Esophagus squamous epithelium (tissue), 5 donors: Measurements from ENCODE around the gene STN1. TPM values are rescaled to one million over a fixed set of nuclear protein-coding genes. Genes with fewer than 3 reads are reported as not detected.
A peak's percentile ranks its signal among the peaks of the same experiment; 100 is the strongest.

ENCODE experiments used
- DNase-seq: peaks from one replicate; lab custom pipeline; 2025; lab: John Stamatoyannopoulos, UW
- H3K27ac ChIP-seq, 4 donors: fragments of 200-600 bp; sonication (generic); one replicate each; pipeline ENCODE4 v1.5.1; 2016 to 2019; ENCODE audit warnings: mild to moderate bottlenecking in 1 of 4
- H3K27me3 ChIP-seq, 4 donors: fragments of 200-600 bp; sonication (generic); 1 replicate in 3 of 4; 2 replicates in 1 of 4; pipeline versions ENCODE4 v1.5.1 to v1.6.0; 2017 to 2021; ENCODE audit warnings: antibody characterized with exemption in 1 of 4
- H3K36me3 ChIP-seq, 3 donors: fragments of 200-600 bp; sonication (generic); one replicate each; pipeline ENCODE4 v1.5.1; 2016 to 2019
- H3K4me1 ChIP-seq, 3 donors: fragments of 200-600 bp; sonication (generic); one replicate each; pipeline ENCODE4 v1.5.1; 2017 to 2019
- H3K4me3 ChIP-seq, 4 donors: fragments of 200-600 bp; sonication (generic); 1 replicate in 3 of 4; 2 replicates in 1 of 4; pipeline ENCODE4 v1.5.1; 2016 to 2019; ENCODE audit warnings: mild to moderate bottlenecking in 2 of 4, moderate library complexity in 1 of 4
- H3K9me3 ChIP-seq, 3 donors: fragments of 200-600 bp; sonication (generic); one replicate each; pipeline ENCODE4 v1.5.1; 2016 to 2019
- POLR2A ChIP-seq, 4 donors: fragments of 450-650 bp; IDR thresholded peaks; one replicate each; pipeline ENCODE4 v1.6.1; 2017; ENCODE audit warnings: antibody characterized with exemption in 4 of 4, mild to moderate bottlenecking in 4 of 4, moderate library complexity in 3 of 4
- WGBS, 2 donors: methylation state at CpG; one replicate each; pipeline ENCODE4 v1.1.5; 2018; 5-methylcytosine and 5-hydroxymethylcytosine counted together
- intact Hi-C: fragments of 100-400 bp; cut with DNase I; formaldehyde crosslinking; loops from one replicate; pipeline ENCODE4 v1.15.0; 2022
- total RNA-seq, 4 donors: library from RNA; depleted of rRNA; stranded (reverse); fragments of >200 nt; gene quantifications; one replicate each; pipeline ENCODE4 v1.1.0, GENCODE V29; 2016
- TF ChIP-seq, protein P1 (sequence below), 6 experiments: fragments of 450-650 bp in 4 of 6; fragments of 200-600 bp in 2 of 6; sonication (generic) in 2 of 6; IDR thresholded peaks; one replicate each; pipeline ENCODE4 v1.5.1; 2016 to 2019; ENCODE audit warnings: antibody characterized with exemption in 6 of 6, mild to moderate bottlenecking in 4 of 6, moderate library complexity in 4 of 6
- donor health status: DM: yes; HTN: yes; CAD: no.

Gene STN1
- total RNA-seq, 4 donors from 2014 or later, result 20.4 to 52.8 (median 32.5) TPM

- Histone ChIP-seq H3K36me3 (peaks cover 0 to 42% (median 0%) of the 10 kb centered on the region in 3 donors), H3K4me3 (no peak overlapping the region), H3K27me3 (no peaks in the 10 kb centered on the region), H3K9me3 (no peaks in the 10 kb centered on the region), H3K27ac (peak overlapping the region in 2 of 4 donors; percentile 85 to 89), H3K4me1 (peaks cover 10 to 79% (median 40%) of the 10 kb centered on the region in 3 donors)
- DNase-seq, result no peak
- no peak for TF ChIP-seq POLR2A (IDR thresholded peaks at IDR 0.05)
- TF ChIP-seq, protein P1, sequence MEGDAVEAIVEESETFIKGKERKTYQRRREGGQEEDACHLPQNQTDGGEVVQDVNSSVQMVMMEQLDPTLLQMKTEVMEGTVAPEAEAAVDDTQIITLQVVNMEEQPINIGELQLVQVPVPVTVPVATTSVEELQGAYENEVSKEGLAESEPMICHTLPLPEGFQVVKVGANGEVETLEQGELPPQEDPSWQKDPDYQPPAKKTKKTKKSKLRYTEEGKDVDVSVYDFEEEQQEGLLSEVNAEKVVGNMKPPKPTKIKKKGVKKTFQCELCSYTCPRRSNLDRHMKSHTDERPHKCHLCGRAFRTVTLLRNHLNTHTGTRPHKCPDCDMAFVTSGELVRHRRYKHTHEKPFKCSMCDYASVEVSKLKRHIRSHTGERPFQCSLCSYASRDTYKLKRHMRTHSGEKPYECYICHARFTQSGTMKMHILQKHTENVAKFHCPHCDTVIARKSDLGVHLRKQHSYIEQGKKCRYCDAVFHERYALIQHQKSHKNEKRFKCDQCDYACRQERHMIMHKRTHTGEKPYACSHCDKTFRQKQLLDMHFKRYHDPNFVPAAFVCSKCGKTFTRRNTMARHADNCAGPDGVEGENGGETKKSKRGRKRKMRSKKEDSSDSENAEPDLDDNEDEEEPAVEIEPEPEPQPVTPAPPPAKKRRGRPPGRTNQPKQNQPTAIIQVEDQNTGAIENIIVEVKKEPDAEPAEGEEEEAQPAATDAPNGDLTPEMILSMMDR (IDR thresholded peaks at IDR 0.05), result no peak
- intact Hi-C loops, result no loop called here
- WGBS, 2 donors, result 61 to 80% methylated on average over 6 of the region's 6 CpGs
These were observed 43.3 kb downstream of the STN1 start for GRCh38 chr10:103874730-103875129.

DNA sequence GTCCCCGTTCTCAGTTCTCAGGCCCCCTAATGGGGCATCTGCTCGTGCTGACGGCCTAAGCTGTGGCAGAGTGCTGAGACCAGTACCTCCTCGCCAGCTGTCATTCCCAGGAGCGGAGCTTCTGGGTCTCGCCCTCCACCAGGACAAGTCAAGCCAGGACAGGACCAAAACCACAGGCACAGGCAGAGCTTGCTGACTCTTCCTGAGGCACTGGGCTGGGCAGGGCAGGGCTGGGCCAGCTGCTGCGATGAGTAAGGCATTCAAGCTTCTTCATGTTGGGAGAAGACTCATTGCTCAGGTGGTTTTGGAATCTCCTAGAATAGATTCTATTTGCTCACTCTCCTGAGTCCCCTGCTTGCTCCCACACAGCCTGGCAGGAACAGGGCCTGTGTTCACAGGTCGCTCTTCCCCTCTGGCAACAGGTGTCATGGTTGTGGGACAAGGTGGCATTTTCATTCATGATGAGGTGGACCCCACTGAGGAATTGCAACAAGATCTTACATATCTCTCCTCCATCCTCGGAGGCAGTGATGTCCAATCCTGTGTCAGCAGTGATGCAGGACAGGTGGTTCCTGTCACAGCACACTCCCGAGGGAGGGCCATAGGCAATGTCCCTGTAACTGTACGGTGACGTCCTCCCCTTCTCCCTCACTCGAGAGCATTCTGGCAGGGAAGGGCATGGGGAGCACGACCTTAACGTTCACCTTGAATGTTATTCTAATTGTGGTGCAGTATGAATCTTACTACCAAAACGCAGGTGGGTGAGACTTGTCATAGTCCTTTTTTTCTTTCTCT lies 45.6 kb downstream of the STN1 start:
- intact Hi-C loops, result no loop called here
- Histone ChIP-seq H3K4me3 (no peak overlapping the region), H3K27ac (peak overlapping the region; percentile 83 to 89 (median 85)), H3K4me1 (peaks cover 10 to 61% (median 30%) of the 10 kb centered on the region in 3 donors), H3K9me3 (no peaks in the 10 kb centered on the region), H3K27me3 (peaks cover 0 to 6% (median 0%) of the 10 kb centered on the region in 4 donors), H3K36me3 (peaks cover 0 to 18% (median 0%) of the 10 kb centered on the region in 3 donors)
- no peak for DNase-seq
- 43 to 51% methylated on average over 11 to 14 of the region's 16 CpGs for WGBS, 2 donors
- TF ChIP-seq, protein P1 (IDR thresholded peaks at IDR 0.05), result no peak
- TF ChIP-seq POLR2A (IDR thresholded peaks at IDR 0.05), result peak in 1 of 4 donors; percentile 44

GRCh38 chr10:103871006-103871405 lies 47.0 kb downstream of the STN1 start:
- peaks cover 10 to 59% (median 30%) of the 10 kb centered on the region in 3 donors for H3K4me1 ChIP-seq
- peak overlapping the region; percentile 83 to 89 (median 85) for H3K27ac ChIP-seq
- TF ChIP-seq, protein P1 (IDR thresholded peaks at IDR 0.05), result no peak
- no peak for TF ChIP-seq POLR2A (IDR thresholded peaks at IDR 0.05)
- 45 to 65% methylated on average over 7 of the region's 7 CpGs for WGBS, 2 donors
- intact Hi-C loops, result no loop called here
- no peaks in the 10 kb centered on the region for H3K9me3 ChIP-seq
- H3K4me3 ChIP-seq, result no peak overlapping the region
- peaks cover 0 to 8% (median 0%) of the 10 kb centered on the region in 3 donors for H3K36me3 ChIP-seq
- peaks cover 0 to 6% (median 0%) of the 10 kb centered on the region in 4 donors for H3K27me3 ChIP-seq
- DNase-seq, result no peak

GRCh38 chr10:103870516-103870915 lies 47.5 kb downstream of the STN1 start:
- intact Hi-C loops, result no loop called here
- H3K4me3 ChIP-seq, result no peak overlapping the region
- TF ChIP-seq, protein P1 (IDR thresholded peaks at IDR 0.05), result peak in 3 of 6 experiments; percentile 27 to 48 (median 34)
- no peak for TF ChIP-seq POLR2A (IDR thresholded peaks at IDR 0.05)
- peaks cover 10 to 59% (median 30%) of the 10 kb centered on the region in 3 donors for H3K4me1 ChIP-seq
- H3K9me3 ChIP-seq, result peaks cover 0 to 2% (median under 1%) of the 10 kb centered on the region in 3 donors
- WGBS, 2 donors, result 32 to 49% methylated on average over 8 of the region's 8 CpGs
- H3K27me3 ChIP-seq, result peaks cover 0 to 6% (median 0%) of the 10 kb centered on the region in 4 donors
- H3K27ac ChIP-seq, result peak overlapping the region; percentile 83 to 89 (median 85)
- peaks cover 0 to 8% (median 0%) of the 10 kb centered on the region in 3 donors for H3K36me3 ChIP-seq
- no peak for DNase-seq

GRCh38 chr10:103869336-103869735 lies 48.6 kb downstream of the STN1 start:
- H3K9me3 ChIP-seq, result peaks cover 0 to 13% (median 11%) of the 10 kb centered on the region in 3 donors
- intact Hi-C loops, result no loop called here
- 52 to 55% methylated on average over 4 of the region's 4 CpGs for WGBS, 2 donors
- peaks cover 10 to 51% (median 30%) of the 10 kb centered on the region in 3 donors for H3K4me1 ChIP-seq
- TF ChIP-seq, protein P1 (IDR thresholded peaks at IDR 0.05), result no peak
- TF ChIP-seq POLR2A (IDR thresholded peaks at IDR 0.05), result no peak
- H3K27ac ChIP-seq, result peak overlapping the region in 3 of 4 donors; percentile 72 to 89 (median 85)
- H3K27me3 ChIP-seq, result peaks cover 0 to 6% (median 0%) of the 10 kb centered on the region in 4 donors
- H3K36me3 ChIP-seq, result peaks cover 0 to 8% (median 0%) of the 10 kb centered on the region in 3 donors
- no peak for DNase-seq
- H3K4me3 ChIP-seq, result no peak overlapping the region
